MM.1S (cell line): ENCODE data around the gene SGPL1.

Source experiments
- DNase-seq: peaks from one replicate; pipeline ENCODE4 v3.0.0-alpha.2; 2015
- H2AFZ ChIP-seq: fragments of 300-600 bp; sonication (generic); 2 replicates; pipeline ENCODE4 v1.6.0; 2016; ENCODE audit warnings: antibody characterized with exemption, low read length
- H3F3A ChIP-seq: fragments of 300-600 bp; sonication (generic); 2 replicates; pipeline ENCODE4 v1.6.1; 2016; ENCODE audit warnings: mild to moderate bottlenecking, antibody characterized with exemption, low read length, moderate library complexity, mixed read lengths; ENCODE audit not compliant: insufficient read depth
- H3K27ac ChIP-seq: fragments of 300-600 bp; sonication (generic); 2 replicates; pipeline ENCODE4 v1.5.1; 2016; ENCODE audit warnings: mild to moderate bottlenecking, low read length
- H3K27me3 ChIP-seq: fragments of 300-600 bp; sonication (generic); replicated peaks from 2 replicates; pipeline ENCODE4 v1.6.0; 2016; ENCODE audit warnings: low read length; ENCODE audit not compliant: insufficient read depth
- H3K36me3 ChIP-seq: fragments of 300-600 bp; sonication (generic); replicated peaks from 2 replicates; pipeline ENCODE4 v1.6.1; 2016; ENCODE audit warnings: mild to moderate bottlenecking, low read length, mixed read lengths; ENCODE audit not compliant: insufficient read depth
- H3K4me1 ChIP-seq: fragments of 300-600 bp; sonication (generic); 2 replicates; pipeline ENCODE4 v1.6.1; 2016; ENCODE audit warnings: low read length, mixed read lengths
- H3K4me2 ChIP-seq: fragments of 300-600 bp; sonication (generic); 2 replicates; pipeline ENCODE4 v1.6.0; 2016; ENCODE audit warnings: low read depth, low read length
- H3K4me3 ChIP-seq: fragments of 300-600 bp; sonication (generic); 2 replicates; pipeline ENCODE4 v1.5.1; 2016; ENCODE audit warnings: low read length, mixed read lengths
- H3K79me2 ChIP-seq: fragments of 300-600 bp; sonication (generic); 2 replicates; pipeline ENCODE4 v1.6.1; 2016; ENCODE audit warnings: mixed run types, low read length, mixed read lengths
- H3K9ac ChIP-seq: fragments of 300-600 bp; sonication (generic); 2 replicates; pipeline ENCODE4 v1.6.1; 2016; ENCODE audit warnings: low read length, mixed read lengths
- H3K9me2 ChIP-seq: fragments of 300-600 bp; sonication (generic); replicated peaks from 2 replicates; pipeline ENCODE4 v1.6.1; 2016; ENCODE audit warnings: mild to moderate bottlenecking, low read length, mixed read lengths; ENCODE audit not compliant: insufficient read depth
- H3K9me3 ChIP-seq: fragments of 300-600 bp; sonication (generic); replicated peaks from 2 replicates; pipeline ENCODE4 v1.6.1; 2016; ENCODE audit warnings: mild to moderate bottlenecking, low read length, mixed read lengths; ENCODE audit not compliant: insufficient read depth
- H4K20me1 ChIP-seq: fragments of 300-600 bp; sonication (generic); 2 replicates; pipeline ENCODE4 v1.6.1; 2016; ENCODE audit warnings: mild to moderate bottlenecking, low read length, moderate library complexity, mixed read lengths; ENCODE audit not compliant: insufficient read depth
- CTCF ChIP-seq: fragments of 300-600 bp; sonication (generic); IDR thresholded peaks from 2 replicates; pipeline ENCODE4 v1.5.1; 2016; ENCODE audit warnings: antibody characterized with exemption, low read length, mixed read lengths
- EZH2 ChIP-seq: fragments of 300-600 bp; sonication (generic); optimal IDR thresholded peaks from 2 replicates; pipeline ENCODE3; 2017; ENCODE audit warnings: low read depth, mild to moderate bottlenecking, antibody characterized with exemption, low read length, mixed read lengths
- EZH2phosphoT487 ChIP-seq: fragments of 300-600 bp; sonication (generic); IDR thresholded peaks from 2 replicates; pipeline ENCODE4 v1.6.1; 2018; ENCODE audit warnings: antibody characterized with exemption, low read length

The SGPL1 gene

GRCh38 chr10:70896551-70896950 lies 80.8 kb downstream of the SGPL1 start:
- TF ChIP-seq CTCF, result no peak
- no peak for TF ChIP-seq EZH2phosphoT487
- TF ChIP-seq EZH2, result no peak
- no peaks in the 10 kb centered on the region for H4K20me1 ChIP-seq
- no peaks in the 10 kb centered on the region for H3K36me3 ChIP-seq
- H3K4me3 ChIP-seq, result no peak overlapping the region
- no peaks in the 10 kb centered on the region for H3K9me3 ChIP-seq
- no peak overlapping the region for H3K4me2 ChIP-seq
- no peak overlapping the region for H3K27ac ChIP-seq
- H3K79me2 ChIP-seq, result no peaks in the 10 kb centered on the region
- no peak overlapping the region for H3K9ac ChIP-seq
- no peaks in the 10 kb centered on the region for H3K4me1 ChIP-seq
- DNase-seq, result no peak
- no peaks in the 10 kb centered on the region for H3F3A ChIP-seq
- no peak overlapping the region for H2AFZ ChIP-seq
- H3K9me2 ChIP-seq, result no peaks in the 10 kb centered on the region
- no peaks in the 10 kb centered on the region for H3K27me3 ChIP-seq

DNA sequence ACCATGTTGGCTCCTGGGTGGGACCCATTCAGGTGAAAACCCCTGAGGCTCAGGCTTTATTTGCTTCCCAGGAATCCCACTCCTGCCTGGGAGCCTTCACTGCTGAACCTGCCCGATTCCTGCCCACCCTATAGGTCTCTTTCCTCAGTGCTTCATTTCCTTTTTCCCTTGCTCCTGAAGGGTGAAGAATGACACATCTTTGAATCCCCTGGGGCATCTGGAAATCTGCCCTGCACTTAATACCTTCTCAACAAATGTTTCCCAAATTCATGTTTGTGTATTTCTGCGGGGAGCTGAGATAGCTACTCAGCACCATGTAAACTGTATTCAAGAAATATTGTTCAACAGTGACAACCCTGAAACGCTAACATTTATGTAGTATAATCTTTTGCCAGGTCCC lies 82.9 kb downstream of the SGPL1 start:
- DNase-seq, result no peak
- Histone ChIP-seq H2AFZ (no peak overlapping the region), H3K79me2 (no peaks in the 10 kb centered on the region), H3F3A (no peaks in the 10 kb centered on the region), H3K9me3 (no peaks in the 10 kb centered on the region), H3K4me2 (no peak overlapping the region), H3K36me3 (no peaks in the 10 kb centered on the region), H3K9ac (no peak overlapping the region), H3K9me2 (no peaks in the 10 kb centered on the region), H3K27ac (no peak overlapping the region), H3K4me3 (no peak overlapping the region), H3K4me1 (no peaks in the 10 kb centered on the region), H4K20me1 (no peaks in the 10 kb centered on the region), H3K27me3 (0 out of 2 replicates have a peak, but pooled peaks cover 3% of the 10 kb centered on the region)
- TF ChIP-seq CTCF, result no peak
- TF ChIP-seq EZH2phosphoT487, result no peak
- no peak for TF ChIP-seq EZH2

GRCh38 chr10:70899096-70899495 lies 83.3 kb downstream of the SGPL1 start:
- no peaks in the 10 kb centered on the region for H3K36me3 ChIP-seq
- 0 out of 2 replicates have a peak, but pooled peaks cover 5% of the 10 kb centered on the region for H3K27me3 ChIP-seq
- no peaks in the 10 kb centered on the region for H3K9me2 ChIP-seq
- no peak for DNase-seq
- no peak overlapping the region for H3K27ac ChIP-seq
- no peak overlapping the region for H2AFZ ChIP-seq
- no peak overlapping the region for H3K9ac ChIP-seq
- TF ChIP-seq CTCF, result no peak
- no peak for TF ChIP-seq EZH2
- TF ChIP-seq EZH2phosphoT487, result no peak
- no peaks in the 10 kb centered on the region for H3K9me3 ChIP-seq
- no peaks in the 10 kb centered on the region for H4K20me1 ChIP-seq
- no peaks in the 10 kb centered on the region for H3F3A ChIP-seq
- no peak overlapping the region for H3K4me2 ChIP-seq
- no peaks in the 10 kb centered on the region for H3K79me2 ChIP-seq
- no peak overlapping the region for H3K4me3 ChIP-seq
- H3K4me1 ChIP-seq, result no peaks in the 10 kb centered on the region
